Trophoblast cell (in vitro differentiated cells and primary cell): Measurements from ENCODE around the gene SLC2A4RG.

ENCODE experiments used
- DNase-seq, 2 donors: peaks; one replicate each; pipeline ENCODE4 v3.0.0-alpha.2; 2016
- H2AFZ ChIP-seq: 2 replicates; pipeline ENCODE4 v1.6.1; 2013; ENCODE audit warnings: low read length, moderate library complexity, mild to moderate bottlenecking; ENCODE audit not compliant: insufficient read depth, poor library complexity
- H2AK5ac ChIP-seq: 2 replicates; pipeline ENCODE4 v1.6.1; 2013; ENCODE audit warnings: mild to moderate bottlenecking, low read length
- H2BK120ac ChIP-seq: 2 replicates; pipeline ENCODE4 v1.6.1; 2013; ENCODE audit warnings: low read length, mild to moderate bottlenecking, moderate library complexity; ENCODE audit not compliant: insufficient read depth, poor library complexity
- H2BK12ac ChIP-seq: 2 replicates; pipeline ENCODE4 v1.6.1; 2013; ENCODE audit warnings: mild to moderate bottlenecking, low read length, moderate library complexity
- H2BK5ac ChIP-seq: 2 replicates; pipeline ENCODE4 v1.6.1; 2013; ENCODE audit warnings: low read length, low read depth, moderate library complexity, mild to moderate bottlenecking; ENCODE audit not compliant: poor library complexity
- H3K14ac ChIP-seq: 2 replicates; pipeline ENCODE4 v1.6.1; 2013; ENCODE audit warnings: mild to moderate bottlenecking, low read length
- H3K18ac ChIP-seq: 2 replicates; pipeline ENCODE4 v1.6.1; 2013; ENCODE audit warnings: mild to moderate bottlenecking, low read length
- H3K23ac ChIP-seq: 2 replicates; pipeline ENCODE4 v1.6.1; 2013; ENCODE audit warnings: low read length
- H3K27ac ChIP-seq: 2 replicates; pipeline ENCODE4 v1.5.1; 2013; ENCODE audit warnings: low read depth, mild to moderate bottlenecking, inconsistent platforms, low read length, moderate library complexity
- H3K27me3 ChIP-seq: 2 replicates; pipeline ENCODE4 v1.6.1; 2013; ENCODE audit warnings: inconsistent platforms, mild to moderate bottlenecking, low read length, moderate library complexity; ENCODE audit not compliant: insufficient read depth
- H3K36me3 ChIP-seq, 2 experiments: 1 replicate in 1 of 2; 2 replicates in 1 of 2; pipeline ENCODE4 v1.6.1; 2013; ENCODE audit warnings: low read length in 2 of 2, mild to moderate bottlenecking in 2 of 2, moderate library complexity in 1 of 2; ENCODE audit not compliant: insufficient read depth in 2 of 2, control insufficient read depth in 1 of 2
- H3K4ac ChIP-seq: 2 replicates; pipeline ENCODE4 v1.6.1; 2013; ENCODE audit warnings: low read depth, mild to moderate bottlenecking, low read length, moderate library complexity
- H3K4me1 ChIP-seq, 2 experiments: 1 replicate in 1 of 2; 2 replicates in 1 of 2; pipeline ENCODE4 v1.6.1; 2013; ENCODE audit warnings: low read length in 2 of 2, mild to moderate bottlenecking in 2 of 2, moderate library complexity in 1 of 2; ENCODE audit not compliant: insufficient read depth in 2 of 2, control insufficient read depth in 1 of 2
- H3K4me2 ChIP-seq: 2 replicates; pipeline ENCODE4 v1.6.1; 2013; ENCODE audit warnings: inconsistent platforms, mild to moderate bottlenecking, low read length, moderate library complexity
- H3K4me3 ChIP-seq: 2 replicates; pipeline ENCODE4 v1.5.1; 2013; ENCODE audit warnings: mild to moderate bottlenecking, low read depth, low read length, inconsistent platforms
- H3K79me1 ChIP-seq: one replicate; pipeline ENCODE4 v1.6.1; 2013; ENCODE audit warnings: low read length
- H3K79me2 ChIP-seq: 2 replicates; pipeline ENCODE4 v1.6.1; 2013; ENCODE audit warnings: low read length, mild to moderate bottlenecking; ENCODE audit not compliant: control insufficient read depth, insufficient read depth, poor library complexity
- H3K9ac ChIP-seq: 2 replicates; pipeline ENCODE4 v1.6.1; 2013; ENCODE audit warnings: mild to moderate bottlenecking, low read length
- H3K9me3 ChIP-seq: 2 replicates; pipeline ENCODE4 v1.6.1; 2013; ENCODE audit warnings: low read depth, mild to moderate bottlenecking, control low read depth, inconsistent platforms, low read length; ENCODE audit not compliant: insufficient read depth
- H4K12ac ChIP-seq: 2 replicates; pipeline ENCODE4 v1.6.1; 2013; ENCODE audit warnings: low read depth, mild to moderate bottlenecking, low read length, moderate library complexity
- H4K8ac ChIP-seq: 2 replicates; pipeline ENCODE4 v1.6.1; 2013; ENCODE audit warnings: low read depth, mild to moderate bottlenecking, low read length, moderate library complexity
- H4K91ac ChIP-seq: one replicate; pipeline ENCODE4 v1.6.1; 2013; ENCODE audit warnings: low read depth, mild to moderate bottlenecking, low read length, moderate library complexity
- WGBS: extraction: QIAGEN DNeasy Blood & Tissue Kit; methylation state at CpG from one replicate; pipeline ENCODE4 v1.1.7; 2013; ENCODE audit warnings: missing lambda C conversion rate; ENCODE audit not compliant: insufficient read length, insufficient coverage; ENCODE audit errors: extremely low coverage; 5-methylcytosine and 5-hydroxymethylcytosine counted together

Gene SLC2A4RG

GRCh38 chr20:63734111-63734945 lies 5.2 kb upstream of the SLC2A4RG start:
- no peak overlapping the region for H4K8ac ChIP-seq
- no peak overlapping the region for H3K23ac ChIP-seq
- H2AFZ ChIP-seq, result no peak overlapping the region
- no peak overlapping the region for H2BK5ac ChIP-seq
- no peak overlapping the region for H3K4me3 ChIP-seq
- H4K12ac ChIP-seq, result no peak overlapping the region
- no peak overlapping the region for H3K27ac ChIP-seq
- peaks cover 6 to 8% of the 10 kb centered on the region in 2 experiments for H3K4me1 ChIP-seq
- no peak overlapping the region for H2BK12ac ChIP-seq
- H2BK120ac ChIP-seq, result no peak overlapping the region
- H4K91ac ChIP-seq, result no peak overlapping the region
- H3K18ac ChIP-seq, result no peak overlapping the region
- H3K4me2 ChIP-seq, result no peak overlapping the region
- no peak overlapping the region for H2AK5ac ChIP-seq
- H3K9ac ChIP-seq, result no peak overlapping the region
- no CpG with 5 or more reads among the region's 25 CpGs for WGBS
- H3K14ac ChIP-seq, result no peak overlapping the region
- H3K79me1 ChIP-seq, result peaks cover 2% of the 10 kb centered on the region
- peaks cover 8% of the 10 kb centered on the region for H3K9me3 ChIP-seq
- no peak for DNase-seq
- H3K4ac ChIP-seq, result no peak overlapping the region
- H3K36me3 ChIP-seq, result peaks cover 37 to 39% of the 10 kb centered on the region in 2 experiments
- no peaks in the 10 kb centered on the region for H3K79me2 ChIP-seq
- H3K27me3 ChIP-seq, result no peaks in the 10 kb centered on the region

- H3K4me1 ChIP-seq, result peaks cover 6 to 8% of the 10 kb centered on the region in 2 experiments
- no CpG with 5 or more reads among the region's 48 CpGs for WGBS
Observed at GRCh38 chr20:63734946-63735858, 4.4 kb upstream of the SLC2A4RG start.

GRCh38 chr20:63735859-63736718 lies 3.5 kb upstream of the SLC2A4RG start, which contains the start of gene LIME1:
Gene LIME1, plus strand, starts transcription at chr20:63736664. Its CDS starts 886 bp downstream, at chr20:63737550.
- Histone ChIP-seq H3K4me3 (no peak within 1 kb of the TSS), H2AFZ (no peak within 1 kb of the TSS), H3K4ac (no peak within 1 kb of the TSS), H3K9ac (no peak within 1 kb of the TSS), H4K91ac (no peak within 1 kb of the TSS), H3K9me3 (peaks cover 8% of the 10 kb centered on the region), H3K4me1 (peaks cover 8 to 11% of the 10 kb centered on the region in 2 experiments), H2BK12ac (no peak within 1 kb of the TSS), H3K36me3 (peaks cover 34 to 36% of the 10 kb centered on the region in 2 experiments), H3K27me3 (no peaks in the 10 kb centered on the region), H3K79me1 (peaks cover 11% of the 10 kb centered on the region), H4K12ac (no peak within 1 kb of the TSS), H3K79me2 (peaks cover 5% of the 10 kb centered on the region), H3K23ac (no peak within 1 kb of the TSS), H3K18ac (no peak within 1 kb of the TSS), H4K8ac (no peak within 1 kb of the TSS), H2BK120ac (no peak within 1 kb of the TSS), H3K27ac (no peak within 1 kb of the TSS), H2AK5ac (no peak within 1 kb of the TSS), H2BK5ac (no peak within 1 kb of the TSS), H3K4me2 (no peak within 1 kb of the TSS), H3K14ac (no peak within 1 kb of the TSS)
- no peak for DNase-seq
- WGBS, result no CpG with 5 or more reads among the region's 31 CpGs

More at GRCh38 chr20:63734946-63735858, 4.4 kb upstream of the SLC2A4RG start:
- Histone ChIP-seq H3K14ac (no peak overlapping the region), H2BK12ac (no peak overlapping the region), H3K4me2 (no peak overlapping the region), H4K91ac (no peak overlapping the region), H3K4ac (no peak overlapping the region), H3K27me3 (no peaks in the 10 kb centered on the region), H4K12ac (no peak overlapping the region), H3K23ac (no peak overlapping the region), H2AFZ (no peak overlapping the region), H2AK5ac (no peak overlapping the region), H3K36me3 (peaks cover 35 to 36% of the 10 kb centered on the region in 2 experiments), H2BK120ac (no peak overlapping the region), H3K4me3 (no peak overlapping the region), H3K79me2 (peaks cover under 1% of the 10 kb centered on the region), H4K8ac (no peak overlapping the region), H2BK5ac (no peak overlapping the region), H3K9ac (no peak overlapping the region), H3K9me3 (peaks cover 8% of the 10 kb centered on the region), H3K18ac (no peak overlapping the region), H3K27ac (no peak overlapping the region), H3K79me1 (peaks cover 3% of the 10 kb centered on the region)
- DNase-seq, result no peak
